ENCODE measurements around the gene ZNF236.

The ZNF236 gene

GRCh38 chr18:76873713-76874112 is 51.4 kb downstream of the ZNF236 start:
- no peak for DNase-seq (ENCODE audit: extremely low read depth, low read depth)
- no peak overlapping the region for H3K4me3 ChIP-seq (replicated peaks; ENCODE audit: low read depth, low read length)
- no peak for TF ChIP-seq CTCF (IDR thresholded peaks at IDR 0.05; ENCODE audit: low read depth, low read length, missing control alignments)

DNA sequence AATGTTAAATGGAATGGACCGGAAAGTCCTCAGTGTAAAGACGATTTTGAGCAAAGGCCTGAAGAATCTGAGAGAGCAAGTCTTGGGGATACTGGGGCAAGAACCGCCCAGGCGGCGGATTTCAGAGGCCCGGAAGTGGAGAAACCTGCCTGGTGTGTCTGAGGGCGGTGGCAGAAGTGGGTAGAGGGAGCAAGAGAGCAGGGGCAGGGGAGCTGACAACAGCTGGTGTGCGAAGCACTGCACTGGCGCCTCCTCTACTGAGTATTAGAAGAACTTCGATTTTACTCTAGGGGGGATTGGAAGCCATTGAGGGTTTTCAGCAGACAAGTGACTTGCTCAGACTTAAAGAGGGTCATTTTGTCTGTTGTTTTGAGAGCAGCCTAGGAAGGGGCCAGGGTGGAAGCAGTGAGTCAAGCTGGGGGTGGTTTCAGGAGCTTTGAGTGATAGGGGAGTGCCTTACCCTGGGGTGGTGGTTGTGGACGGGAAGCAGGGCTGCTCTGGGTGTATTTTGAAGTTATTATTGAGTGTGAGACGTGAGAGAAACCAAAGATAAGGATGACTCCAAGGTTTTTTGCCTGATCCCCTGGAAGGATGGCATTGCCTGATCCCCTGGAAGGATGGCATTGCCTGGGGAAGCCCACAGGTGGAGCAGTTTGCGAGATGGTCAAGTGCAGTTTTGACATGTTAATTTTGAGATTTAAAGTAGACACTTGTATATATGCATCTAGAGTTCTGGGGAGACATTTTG is 52.5 kb downstream of the ZNF236 start:
- TF ChIP-seq CTCF (IDR thresholded peaks at IDR 0.05; ENCODE audit: low read depth, low read length, missing control alignments), result no peak
- DNase-seq (ENCODE audit: extremely low read depth, low read depth), result no peak
- H3K4me3 ChIP-seq (replicated peaks; ENCODE audit: low read depth, low read length), result no peak overlapping the region

GRCh38 chr18:76875390-76876325 is 53.3 kb downstream of the ZNF236 start:
- DNase-seq (ENCODE audit: extremely low read depth, low read depth), result no peak
- TF ChIP-seq CTCF (IDR thresholded peaks at IDR 0.05; ENCODE audit: low read depth, low read length, missing control alignments), result peak; percentile 60
- H3K4me3 ChIP-seq (replicated peaks; ENCODE audit: low read depth, low read length), result no peak overlapping the region

- TF ChIP-seq CTCF (IDR thresholded peaks at IDR 0.05; ENCODE audit: low read depth, low read length, missing control alignments), result no peak
- H3K4me3 ChIP-seq (replicated peaks; ENCODE audit: low read depth, low read length), result no peak overlapping the region
- DNase-seq (ENCODE audit: extremely low read depth, low read depth), result no peak
These were observed 56.1 kb downstream of the ZNF236 start for GRCh38 chr18:76878426-76878825.

DNA sequence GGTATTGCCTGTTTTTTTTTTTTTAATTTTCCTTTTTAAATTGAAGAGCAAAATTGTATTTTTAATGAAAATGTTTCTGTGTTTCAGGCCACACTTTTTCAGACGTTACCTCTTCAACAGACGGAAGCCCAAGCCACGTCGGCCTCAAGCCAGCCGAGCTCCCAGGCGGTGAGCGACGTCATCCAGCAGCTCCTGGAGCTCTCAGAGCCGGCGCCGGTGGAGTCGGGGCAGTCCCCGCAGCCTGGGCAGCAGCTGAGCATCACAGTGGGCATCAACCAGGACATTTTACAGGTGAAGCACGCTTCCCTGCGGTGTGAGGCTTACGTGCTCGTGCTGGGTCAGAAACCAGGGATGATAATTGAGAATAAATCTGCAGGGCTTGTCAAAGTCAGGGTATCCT is 57.7 kb downstream of the ZNF236 start:
- no peak for DNase-seq (ENCODE audit: extremely low read depth, low read depth)
- no peak for TF ChIP-seq CTCF (IDR thresholded peaks at IDR 0.05; ENCODE audit: low read depth, low read length, missing control alignments)
- H3K4me3 ChIP-seq (replicated peaks; ENCODE audit: low read depth, low read length), result no peak overlapping the region

GRCh38 chr18:76881744-76882143 is 59.4 kb downstream of the ZNF236 start:
- DNase-seq (ENCODE audit: extremely low read depth, low read depth), result no peak
- no peak for TF ChIP-seq CTCF (IDR thresholded peaks at IDR 0.05; ENCODE audit: low read depth, low read length, missing control alignments)
- H3K4me3 ChIP-seq (replicated peaks; ENCODE audit: low read depth, low read length), result no peak overlapping the region

Data from HFF-Myc (cell line).